K562 (cell line): ENCODE measurements around the gene RHOB. TPM values are rescaled to one million over a fixed set of nuclear protein-coding genes. Genes with fewer than 3 reads are reported as not detected.

Source experiments
- ARHGAP35 ChIP-seq: fragments of 450-650 bp; IDR thresholded peaks from 2 replicates; pipeline ENCODE4 v1.6.1; 2018; ENCODE audit not compliant: partially characterized antibody
- BHLHE40 ChIP-seq: IDR thresholded peaks from 2 replicates; pipeline ENCODE4 v1.6.1; 2011; ENCODE audit warnings: low read length, improper control_type of control experiment
- NR1H2 ChIP-seq: sonication (generic); formaldehyde crosslinking; IDR thresholded peaks from 2 replicates; pipeline ENCODE4 v1.4.0; 2020; ENCODE audit warnings: mild to moderate bottlenecking, missing genetic modification reagents
- PRMT5 ChIP-seq: sonication (generic); formaldehyde crosslinking; IDR thresholded peaks from 2 replicates; pipeline ENCODE4 v1.5.0; 2020; ENCODE audit warnings: missing genetic modification reagents
- TCF7 ChIP-seq: sonication (generic); IDR thresholded peaks from 2 replicates; pipeline ENCODE4 v1.6.1; 2016; ENCODE audit warnings: antibody characterized with exemption, borderline replicate concordance
- THRA ChIP-seq: fragments of 450-650 bp; IDR thresholded peaks from 2 replicates; pipeline ENCODE4 v1.6.1; 2017; ENCODE audit warnings: mild to moderate bottlenecking, moderate library complexity
- ZBTB17 ChIP-seq: fragments of 450-650 bp; formaldehyde crosslinking; IDR thresholded peaks from 2 replicates; pipeline ENCODE4 v1.4.0; 2020; ENCODE audit warnings: mild to moderate bottlenecking
- ZNF143 ChIP-seq: sonication (generic); formaldehyde crosslinking; IDR thresholded peaks from 2 replicates; pipeline ENCODE4 v1.9.0; 2022; ENCODE audit warnings: mild to moderate bottlenecking, missing genetic modification reagents
- ZNF77 ChIP-seq: fragments of 250-450 bp; sonication (Bioruptor Pico); IDR thresholded peaks from 2 replicates; pipeline ENCODE4 v1.5.0; 2020
- ZNF780A ChIP-seq: fragments of 250-450 bp; sonication (Bioruptor Pico); IDR thresholded peaks from 2 replicates; pipeline ENCODE4 v1.5.0; 2021; ENCODE audit warnings: mild to moderate bottlenecking
- ZNF79 ChIP-seq: fragments of 250-450 bp; sonication (Bioruptor Pico); IDR thresholded peaks from 2 replicates; pipeline ENCODE4 v1.4.0; 2020; ENCODE audit warnings: low read depth, mild to moderate bottlenecking, moderate library complexity
- polyA plus RNA-seq, 8 experiments: library from polyadenylated mRNA; depleted of rRNA in 4 of 8; stranded (reverse) in 5 of 8; unstranded in 3 of 8; fragments of >200 nt; fragmentation: Nextera tagmentation in 2 of 8; fragmentation: Illumina TruSeq in 1 of 8; extraction: Ambion mirVana in 2 of 8; extraction: Trizol in 1 of 8; gene quantifications; 2 replicates each; pipeline versions ENCODE4 v1.2.1 to v1.2.3, GENCODE V29; 2011 to 2014; ENCODE audit warnings: inconsistent platforms in 1 of 8, missing spikeins in 1 of 8
- total RNA-seq, 7 experiments: library from RNA; depleted of rRNA in 6 of 7; stranded (reverse); fragments of >200 nt in 6 of 7; fragmentation: Illumina TruSeq in 2 of 7; extraction: Trizol in 2 of 7; gene quantifications; 2 replicates each; pipeline versions ENCODE4 v1.2.1 to v1.2.3, GENCODE V29; 2011 to 2021; ENCODE audit warnings: low replicate concordance in 1 of 7
- TF ChIP-seq, protein P1 (sequence below): fragments of 450-650 bp; IDR thresholded peaks from 2 replicates; pipeline ENCODE4 v1.6.1; 2016; ENCODE audit warnings: mild to moderate bottlenecking, moderate library complexity

Gene RHOB
- total and polyA plus RNA-seq, 9 of the 15 experiments (the other 6 are each of a cell fraction or from before 2014, with no cell fraction given) = 0.07 to 4.8 (median 1.1) TPM

DNA sequence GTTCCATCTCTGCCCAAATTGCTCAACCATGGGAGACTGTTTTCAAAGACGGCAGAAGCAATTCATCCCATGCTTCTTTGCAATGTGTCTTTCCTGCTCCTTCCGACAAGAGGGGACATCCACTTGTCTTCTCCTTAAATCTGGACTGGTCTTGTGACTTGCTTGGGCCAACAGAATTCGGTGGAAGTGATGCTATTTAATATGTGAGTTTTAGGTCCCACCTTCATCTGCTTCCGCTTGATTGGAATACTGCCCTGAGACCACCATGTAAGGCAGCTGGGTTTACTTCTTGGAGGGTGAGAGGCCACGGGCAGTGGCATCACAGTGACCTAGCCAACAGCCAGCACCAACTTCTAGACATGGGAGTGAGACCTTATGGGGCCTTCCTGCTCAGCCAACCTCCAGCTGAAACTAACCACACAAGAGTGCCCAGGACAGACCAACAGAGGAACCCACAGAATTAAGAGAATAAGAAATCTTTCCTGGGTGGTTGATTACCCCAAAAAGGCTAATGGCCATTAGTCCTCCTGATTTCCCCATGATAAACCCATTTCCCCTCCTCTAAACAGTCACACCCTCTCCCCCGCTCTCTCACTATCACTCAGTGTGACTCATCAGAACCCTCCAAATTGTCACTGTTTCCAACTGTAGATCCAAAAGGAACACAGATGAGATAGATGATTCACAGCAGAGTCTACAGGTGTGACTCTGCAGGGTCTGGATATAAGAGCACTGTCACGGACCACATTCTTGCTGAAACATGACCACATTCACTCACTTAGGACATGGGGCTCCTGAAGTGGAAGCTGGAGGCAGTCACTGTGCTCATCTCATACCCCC lies 16.2 kb upstream of the RHOB start (continued):
- TF ChIP-seq, protein P1, sequence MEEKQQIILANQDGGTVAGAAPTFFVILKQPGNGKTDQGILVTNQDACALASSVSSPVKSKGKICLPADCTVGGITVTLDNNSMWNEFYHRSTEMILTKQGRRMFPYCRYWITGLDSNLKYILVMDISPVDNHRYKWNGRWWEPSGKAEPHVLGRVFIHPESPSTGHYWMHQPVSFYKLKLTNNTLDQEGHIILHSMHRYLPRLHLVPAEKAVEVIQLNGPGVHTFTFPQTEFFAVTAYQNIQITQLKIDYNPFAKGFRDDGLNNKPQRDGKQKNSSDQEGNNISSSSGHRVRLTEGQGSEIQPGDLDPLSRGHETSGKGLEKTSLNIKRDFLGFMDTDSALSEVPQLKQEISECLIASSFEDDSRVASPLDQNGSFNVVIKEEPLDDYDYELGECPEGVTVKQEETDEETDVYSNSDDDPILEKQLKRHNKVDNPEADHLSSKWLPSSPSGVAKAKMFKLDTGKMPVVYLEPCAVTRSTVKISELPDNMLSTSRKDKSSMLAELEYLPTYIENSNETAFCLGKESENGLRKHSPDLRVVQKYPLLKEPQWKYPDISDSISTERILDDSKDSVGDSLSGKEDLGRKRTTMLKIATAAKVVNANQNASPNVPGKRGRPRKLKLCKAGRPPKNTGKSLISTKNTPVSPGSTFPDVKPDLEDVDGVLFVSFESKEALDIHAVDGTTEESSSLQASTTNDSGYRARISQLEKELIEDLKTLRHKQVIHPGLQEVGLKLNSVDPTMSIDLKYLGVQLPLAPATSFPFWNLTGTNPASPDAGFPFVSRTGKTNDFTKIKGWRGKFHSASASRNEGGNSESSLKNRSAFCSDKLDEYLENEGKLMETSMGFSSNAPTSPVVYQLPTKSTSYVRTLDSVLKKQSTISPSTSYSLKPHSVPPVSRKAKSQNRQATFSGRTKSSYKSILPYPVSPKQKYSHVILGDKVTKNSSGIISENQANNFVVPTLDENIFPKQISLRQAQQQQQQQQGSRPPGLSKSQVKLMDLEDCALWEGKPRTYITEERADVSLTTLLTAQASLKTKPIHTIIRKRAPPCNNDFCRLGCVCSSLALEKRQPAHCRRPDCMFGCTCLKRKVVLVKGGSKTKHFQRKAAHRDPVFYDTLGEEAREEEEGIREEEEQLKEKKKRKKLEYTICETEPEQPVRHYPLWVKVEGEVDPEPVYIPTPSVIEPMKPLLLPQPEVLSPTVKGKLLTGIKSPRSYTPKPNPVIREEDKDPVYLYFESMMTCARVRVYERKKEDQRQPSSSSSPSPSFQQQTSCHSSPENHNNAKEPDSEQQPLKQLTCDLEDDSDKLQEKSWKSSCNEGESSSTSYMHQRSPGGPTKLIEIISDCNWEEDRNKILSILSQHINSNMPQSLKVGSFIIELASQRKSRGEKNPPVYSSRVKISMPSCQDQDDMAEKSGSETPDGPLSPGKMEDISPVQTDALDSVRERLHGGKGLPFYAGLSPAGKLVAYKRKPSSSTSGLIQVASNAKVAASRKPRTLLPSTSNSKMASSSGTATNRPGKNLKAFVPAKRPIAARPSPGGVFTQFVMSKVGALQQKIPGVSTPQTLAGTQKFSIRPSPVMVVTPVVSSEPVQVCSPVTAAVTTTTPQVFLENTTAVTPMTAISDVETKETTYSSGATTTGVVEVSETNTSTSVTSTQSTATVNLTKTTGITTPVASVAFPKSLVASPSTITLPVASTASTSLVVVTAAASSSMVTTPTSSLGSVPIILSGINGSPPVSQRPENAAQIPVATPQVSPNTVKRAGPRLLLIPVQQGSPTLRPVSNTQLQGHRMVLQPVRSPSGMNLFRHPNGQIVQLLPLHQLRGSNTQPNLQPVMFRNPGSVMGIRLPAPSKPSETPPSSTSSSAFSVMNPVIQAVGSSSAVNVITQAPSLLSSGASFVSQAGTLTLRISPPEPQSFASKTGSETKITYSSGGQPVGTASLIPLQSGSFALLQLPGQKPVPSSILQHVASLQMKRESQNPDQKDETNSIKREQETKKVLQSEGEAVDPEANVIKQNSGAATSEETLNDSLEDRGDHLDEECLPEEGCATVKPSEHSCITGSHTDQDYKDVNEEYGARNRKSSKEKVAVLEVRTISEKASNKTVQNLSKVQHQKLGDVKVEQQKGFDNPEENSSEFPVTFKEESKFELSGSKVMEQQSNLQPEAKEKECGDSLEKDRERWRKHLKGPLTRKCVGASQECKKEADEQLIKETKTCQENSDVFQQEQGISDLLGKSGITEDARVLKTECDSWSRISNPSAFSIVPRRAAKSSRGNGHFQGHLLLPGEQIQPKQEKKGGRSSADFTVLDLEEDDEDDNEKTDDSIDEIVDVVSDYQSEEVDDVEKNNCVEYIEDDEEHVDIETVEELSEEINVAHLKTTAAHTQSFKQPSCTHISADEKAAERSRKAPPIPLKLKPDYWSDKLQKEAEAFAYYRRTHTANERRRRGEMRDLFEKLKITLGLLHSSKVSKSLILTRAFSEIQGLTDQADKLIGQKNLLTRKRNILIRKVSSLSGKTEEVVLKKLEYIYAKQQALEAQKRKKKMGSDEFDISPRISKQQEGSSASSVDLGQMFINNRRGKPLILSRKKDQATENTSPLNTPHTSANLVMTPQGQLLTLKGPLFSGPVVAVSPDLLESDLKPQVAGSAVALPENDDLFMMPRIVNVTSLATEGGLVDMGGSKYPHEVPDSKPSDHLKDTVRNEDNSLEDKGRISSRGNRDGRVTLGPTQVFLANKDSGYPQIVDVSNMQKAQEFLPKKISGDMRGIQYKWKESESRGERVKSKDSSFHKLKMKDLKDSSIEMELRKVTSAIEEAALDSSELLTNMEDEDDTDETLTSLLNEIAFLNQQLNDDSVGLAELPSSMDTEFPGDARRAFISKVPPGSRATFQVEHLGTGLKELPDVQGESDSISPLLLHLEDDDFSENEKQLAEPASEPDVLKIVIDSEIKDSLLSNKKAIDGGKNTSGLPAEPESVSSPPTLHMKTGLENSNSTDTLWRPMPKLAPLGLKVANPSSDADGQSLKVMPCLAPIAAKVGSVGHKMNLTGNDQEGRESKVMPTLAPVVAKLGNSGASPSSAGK = no peak
- TF ChIP-seq ZNF143 (CRISPR knock-in tag) (no peak), BHLHE40 (no peak), ZNF780A (no peak), TCF7 (no peak), ARHGAP35 (no peak), ZNF77 (CRISPR knock-in tag) (no peak), ZNF79 (CRISPR knock-in tag) (no peak), NR1H2 (no peak), THRA (no peak), PRMT5 (CRISPR knock-in tag) (no peak), ZBTB17 (CRISPR knock-in tag) (peak; percentile 58; the same call in 1 of the 2 replicates)
